Measurements from ENCODE around the gene GIPC2. TPM values are rescaled to one million over a fixed set of nuclear protein-coding genes. Genes with fewer than 3 reads are reported as not detected.

Gene GIPC2
- total and polyA plus RNA-seq, 7 donors: 0.99 to 23.8 (median 2.5) TPM

DNA sequence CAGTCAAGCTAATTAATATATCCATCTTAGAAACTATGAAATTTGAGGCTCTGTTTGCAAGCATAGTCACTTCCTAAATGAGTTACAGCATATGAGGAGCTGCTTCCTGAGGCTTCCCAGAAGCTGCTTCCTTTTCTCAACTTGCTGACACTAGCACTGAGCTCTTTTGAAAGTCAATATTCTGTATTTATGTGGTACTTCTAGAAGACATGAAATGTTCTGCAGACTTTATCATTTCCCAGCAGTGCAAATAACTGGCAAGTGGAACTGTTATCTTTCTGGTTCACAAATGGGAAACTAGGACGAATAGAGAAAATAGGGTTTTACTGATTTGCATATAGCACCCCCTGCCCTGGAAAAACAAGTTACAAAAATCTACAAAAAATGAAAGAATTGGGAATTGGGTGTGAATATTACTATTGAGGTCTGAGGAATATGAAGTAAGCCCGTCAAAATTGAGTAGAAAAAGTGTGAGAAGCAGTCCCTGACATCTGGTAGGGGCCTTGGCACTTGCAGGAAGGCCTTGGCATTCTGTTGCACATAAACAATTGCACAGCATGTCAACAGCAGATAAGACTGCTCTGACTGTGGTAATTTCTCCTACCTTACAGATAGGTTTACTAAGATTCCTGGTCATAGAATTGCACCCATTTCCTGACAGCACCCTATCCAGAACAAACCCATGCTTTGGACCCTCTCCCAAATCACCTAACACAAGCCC is 7.1 kb downstream of the GIPC2 start:
- Histone ChIP-seq H3K27ac (peak overlapping the region in 1 of 4 donors; percentile 10), H3K4me3 (no peak overlapping the region), H3K36me3 (no peaks in the 10 kb centered on the region), H3K27me3 (peaks cover 0 to 4% (median 0%) of the 10 kb centered on the region in 3 donors), H3K9me3 (no peaks in the 10 kb centered on the region), H3K4me1 (no peaks in the 10 kb centered on the region)
- intact Hi-C loops (cut with DNase I): no loop called here
- no peak for DNase-seq
- TF ChIP-seq POLR2A (IDR thresholded peaks at IDR 0.05): no peak
- 75 to 90% methylated on average over 2 of the region's 2 CpGs for WGBS, 2 donors

DNA sequence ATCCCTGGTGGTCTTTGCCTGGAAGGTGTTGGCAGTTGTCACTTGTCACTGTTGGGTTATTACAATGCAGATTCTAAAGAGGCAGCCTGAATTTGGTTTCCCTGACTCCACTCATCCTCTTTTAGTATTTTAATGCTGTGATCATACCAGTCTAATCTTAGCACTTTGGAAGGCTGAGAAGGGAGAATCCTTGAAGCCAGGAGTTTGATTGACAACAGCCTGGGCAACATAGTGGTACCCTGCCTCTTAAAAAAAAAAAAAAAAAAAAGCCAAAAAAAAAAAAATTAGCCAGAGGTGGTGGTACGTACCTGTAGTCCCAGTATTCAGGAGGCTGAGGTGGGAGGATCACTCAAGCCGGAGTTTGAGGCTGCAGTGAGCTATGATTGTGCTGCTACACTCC is 7.7 kb downstream of the GIPC2 start:
- 88 to 95% methylated on average over 2 of the region's 2 CpGs for WGBS, 2 donors
- intact Hi-C loops (cut with DNase I): no loop called here
- Histone ChIP-seq H3K9me3 (no peaks in the 10 kb centered on the region), H3K27ac (no peak overlapping the region), H3K4me1 (no peaks in the 10 kb centered on the region), H3K27me3 (no peaks in the 10 kb centered on the region), H3K4me3 (no peak overlapping the region), H3K36me3 (no peaks in the 10 kb centered on the region)
- no peak for DNase-seq
- TF ChIP-seq EP300 (IDR thresholded peaks at IDR 0.05) (no peak), POLR2A (IDR thresholded peaks at IDR 0.05) (no peak)

DNA sequence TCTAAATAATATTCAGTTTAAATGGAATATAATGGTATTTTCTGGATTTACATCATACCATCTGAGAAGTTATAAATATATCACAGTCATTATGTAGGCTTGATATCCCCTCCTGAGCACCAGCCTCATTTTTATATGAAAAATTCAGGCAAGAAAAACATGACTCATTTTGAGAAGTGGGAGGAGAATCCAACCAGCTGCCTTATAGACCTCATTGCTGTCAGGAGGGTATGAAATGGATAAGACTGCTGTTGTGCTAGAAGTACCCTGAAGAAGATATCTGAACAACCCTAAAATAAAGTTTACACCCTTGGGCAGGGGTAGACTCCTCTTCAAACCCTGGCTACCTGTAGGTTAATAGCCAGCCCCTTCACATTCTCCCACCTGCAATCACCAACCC is 8.8 kb downstream of the GIPC2 start:
- H3K9me3 ChIP-seq: no peaks in the 10 kb centered on the region
- DNase-seq: no peak
- H3K4me1 ChIP-seq: no peaks in the 10 kb centered on the region
- TF ChIP-seq POLR2AphosphoS5 (IDR thresholded peaks at IDR 0.05): no peak
- no peak for TF ChIP-seq POLR2A (IDR thresholded peaks at IDR 0.05)
- TF ChIP-seq, protein P1, sequence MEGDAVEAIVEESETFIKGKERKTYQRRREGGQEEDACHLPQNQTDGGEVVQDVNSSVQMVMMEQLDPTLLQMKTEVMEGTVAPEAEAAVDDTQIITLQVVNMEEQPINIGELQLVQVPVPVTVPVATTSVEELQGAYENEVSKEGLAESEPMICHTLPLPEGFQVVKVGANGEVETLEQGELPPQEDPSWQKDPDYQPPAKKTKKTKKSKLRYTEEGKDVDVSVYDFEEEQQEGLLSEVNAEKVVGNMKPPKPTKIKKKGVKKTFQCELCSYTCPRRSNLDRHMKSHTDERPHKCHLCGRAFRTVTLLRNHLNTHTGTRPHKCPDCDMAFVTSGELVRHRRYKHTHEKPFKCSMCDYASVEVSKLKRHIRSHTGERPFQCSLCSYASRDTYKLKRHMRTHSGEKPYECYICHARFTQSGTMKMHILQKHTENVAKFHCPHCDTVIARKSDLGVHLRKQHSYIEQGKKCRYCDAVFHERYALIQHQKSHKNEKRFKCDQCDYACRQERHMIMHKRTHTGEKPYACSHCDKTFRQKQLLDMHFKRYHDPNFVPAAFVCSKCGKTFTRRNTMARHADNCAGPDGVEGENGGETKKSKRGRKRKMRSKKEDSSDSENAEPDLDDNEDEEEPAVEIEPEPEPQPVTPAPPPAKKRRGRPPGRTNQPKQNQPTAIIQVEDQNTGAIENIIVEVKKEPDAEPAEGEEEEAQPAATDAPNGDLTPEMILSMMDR (IDR thresholded peaks at IDR 0.05): no peak
- no peak for TF ChIP-seq EP300 (IDR thresholded peaks at IDR 0.05)
- no peak overlapping the region for H3K4me3 ChIP-seq
- H3K36me3 ChIP-seq: no peaks in the 10 kb centered on the region
- H3K27me3 ChIP-seq: no peaks in the 10 kb centered on the region
- no peak overlapping the region for H3K27ac ChIP-seq
- intact Hi-C loops (cut with DNase I): no loop called here

DNA sequence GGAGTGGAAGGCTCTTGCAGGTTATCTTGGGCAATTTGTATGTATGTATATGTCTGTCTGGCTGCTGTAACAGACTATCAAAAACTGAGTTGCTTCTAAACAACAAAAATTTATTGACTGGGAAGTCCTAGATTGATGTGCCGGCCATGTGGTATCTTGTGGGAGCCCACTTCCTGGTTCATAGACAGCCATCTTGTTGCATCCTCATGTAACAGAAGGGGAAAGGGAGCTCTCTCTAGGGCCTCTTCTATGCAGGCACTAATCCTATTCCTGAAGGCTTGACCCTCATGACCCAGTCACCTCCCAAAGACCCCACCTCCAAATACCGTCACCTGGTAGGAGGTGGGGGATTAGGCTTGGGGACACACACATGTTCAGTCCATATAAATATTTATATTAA is 9.2 kb downstream of the GIPC2 start:
- WGBS, 2 donors: 47 to 88% methylated on average over 2 of the region's 2 CpGs
- TF ChIP-seq, protein P1 (IDR thresholded peaks at IDR 0.05): no peak
- no peak for TF ChIP-seq POLR2AphosphoS5 (IDR thresholded peaks at IDR 0.05)
- TF ChIP-seq POLR2A (IDR thresholded peaks at IDR 0.05): no peak
- no peak overlapping the region for H3K27ac ChIP-seq
- H3K27me3 ChIP-seq: no peaks in the 10 kb centered on the region
- no peaks in the 10 kb centered on the region for H3K9me3 ChIP-seq
- no peaks in the 10 kb centered on the region for H3K4me1 ChIP-seq
- no peak overlapping the region for H3K4me3 ChIP-seq
- DNase-seq: no peak
- no peaks in the 10 kb centered on the region for H3K36me3 ChIP-seq
- intact Hi-C loops (cut with DNase I): no loop called here

DNA sequence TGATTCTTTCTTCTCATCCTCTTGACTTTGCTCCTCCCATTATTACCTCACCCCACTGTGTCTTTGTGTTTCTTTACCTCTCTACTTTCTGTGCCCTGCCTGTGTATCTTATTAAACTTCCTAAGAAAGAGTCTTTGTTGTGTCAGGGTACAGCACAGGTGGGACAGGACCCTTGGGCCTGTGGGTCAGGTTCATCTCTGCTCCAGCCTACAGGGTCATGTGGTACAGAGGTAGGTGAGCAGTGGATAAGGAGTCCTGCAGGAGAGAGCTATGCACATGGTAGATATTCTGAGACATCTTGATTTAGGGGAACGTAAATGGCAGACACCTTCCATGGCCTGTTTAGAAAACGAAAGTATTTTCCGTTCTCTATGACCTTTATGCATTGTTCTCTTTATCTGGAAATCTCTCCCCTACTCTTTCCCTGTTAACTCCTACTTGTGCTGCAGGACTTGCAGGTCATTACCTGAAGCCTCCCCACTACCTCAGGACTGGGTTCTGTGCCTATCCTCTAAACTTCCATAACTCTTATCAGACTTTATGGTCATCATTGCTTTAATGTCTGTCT is 9.9 kb downstream of the GIPC2 start:
- no peaks in the 10 kb centered on the region for H3K27me3 ChIP-seq
- H3K4me3 ChIP-seq: no peak overlapping the region
- DNase-seq: no peak
- H3K36me3 ChIP-seq: no peaks in the 10 kb centered on the region
- no peak overlapping the region for H3K27ac ChIP-seq
- 21 to 64% methylated on average over 3 of the region's 3 CpGs for WGBS, 2 donors
- TF ChIP-seq EP300 (IDR thresholded peaks at IDR 0.05): no peak
- no peak for TF ChIP-seq POLR2A (IDR thresholded peaks at IDR 0.05)
- TF ChIP-seq, protein P1 (IDR thresholded peaks at IDR 0.05): no peak
- TF ChIP-seq POLR2AphosphoS5 (IDR thresholded peaks at IDR 0.05): no peak
- intact Hi-C loops (cut with DNase I): no loop called here
- H3K4me1 ChIP-seq: no peaks in the 10 kb centered on the region
- no peaks in the 10 kb centered on the region for H3K9me3 ChIP-seq

DNA sequence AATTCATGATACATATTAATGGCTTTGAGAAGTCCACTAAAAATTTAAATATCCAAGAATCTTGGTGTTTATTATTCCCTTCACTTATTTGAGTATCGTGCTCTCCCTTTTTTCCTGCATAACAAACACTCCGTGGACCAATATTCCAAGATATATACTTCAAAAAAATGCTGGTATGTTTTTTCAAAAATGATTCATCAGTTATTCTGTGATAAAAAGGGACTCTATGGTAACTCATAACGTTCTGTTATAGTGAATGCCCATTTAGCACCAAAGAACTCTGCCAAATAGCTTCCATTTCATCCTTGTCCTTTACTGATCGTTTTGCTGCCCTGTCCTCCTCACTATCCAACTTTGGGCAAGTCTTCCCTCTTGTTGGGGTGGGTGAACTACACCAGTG is 12.9 kb downstream of the GIPC2 start:
- Histone ChIP-seq H3K36me3 (no peaks in the 10 kb centered on the region), H3K27me3 (no peaks in the 10 kb centered on the region), H3K27ac (no peak overlapping the region)

More for the DNA sequence above, 12.9 kb downstream of the GIPC2 start:
- intact Hi-C loops (cut with DNase I): no loop called here
- H3K9me3 ChIP-seq: no peaks in the 10 kb centered on the region
- no peak for DNase-seq
- 86 to 90% methylated on average over 4 of the region's 4 CpGs for WGBS, 2 donors
- H3K4me1 ChIP-seq: peaks cover 0 to 3% (median 0%) of the 10 kb centered on the region in 4 donors
- no peak overlapping the region for H3K4me3 ChIP-seq
- TF ChIP-seq, protein P1 (IDR thresholded peaks at IDR 0.05): no peak

All from sigmoid colon (tissue), 7 donors.